SK-N-SH (cell line): Measurements from ENCODE around the gene C1orf216.

Source experiments
- JUND ChIP-seq: IDR thresholded peaks from 2 replicates; pipeline ENCODE4 v1.4.0; 2012
- MAX ChIP-seq: IDR thresholded peaks from 2 replicates; pipeline ENCODE4 v1.4.0; 2012; ENCODE audit warnings: low read depth
- NRF1 ChIP-seq: IDR thresholded peaks from 2 replicates; pipeline ENCODE4 v1.6.1; 2012; ENCODE audit warnings: low read depth, mild to moderate bottlenecking, low read length
- PBX3 ChIP-seq: IDR thresholded peaks from 2 replicates; pipeline ENCODE4; 2012
- POLR2AphosphoS5 ChIP-seq: IDR thresholded peaks from 2 replicates; pipeline ENCODE4 v1.6.1; 2012; ENCODE audit warnings: low read depth, low read length
- TAF1 ChIP-seq: IDR thresholded peaks from 2 replicates; pipeline ENCODE4 v1.6.1; 2012; ENCODE audit warnings: low read depth, mild to moderate bottlenecking, low read length, moderate library complexity, borderline replicate concordance
- TF ChIP-seq, protein P1 (sequence below): fragments of 200-600 bp; sonication (generic); IDR thresholded peaks from 2 replicates; pipeline ENCODE4 v1.6.1; 2017; ENCODE audit warnings: antibody characterized with exemption, mild to moderate bottlenecking, moderate library complexity

DNA sequence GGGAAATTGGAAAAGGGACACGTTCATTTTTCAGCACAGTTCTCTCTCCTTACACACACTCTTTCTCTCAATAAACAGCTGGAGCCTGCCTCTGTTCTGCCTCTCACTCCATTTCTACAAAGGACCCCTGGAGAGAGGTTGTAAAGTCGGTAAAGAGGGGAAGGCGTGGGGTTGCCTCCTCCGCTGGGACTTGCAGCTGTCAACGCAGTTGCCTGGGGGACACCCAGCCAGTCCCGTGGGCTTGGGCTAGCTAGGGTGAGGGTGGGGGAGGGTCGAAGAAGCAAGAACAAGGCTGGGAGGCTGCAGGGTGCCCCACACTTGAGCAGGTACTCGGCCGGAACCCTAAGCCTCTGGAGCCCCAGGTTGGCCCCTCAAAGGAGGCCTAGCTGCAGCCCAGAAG is 27.6 kb downstream of the C1orf216 start:
- TF ChIP-seq, protein P1, sequence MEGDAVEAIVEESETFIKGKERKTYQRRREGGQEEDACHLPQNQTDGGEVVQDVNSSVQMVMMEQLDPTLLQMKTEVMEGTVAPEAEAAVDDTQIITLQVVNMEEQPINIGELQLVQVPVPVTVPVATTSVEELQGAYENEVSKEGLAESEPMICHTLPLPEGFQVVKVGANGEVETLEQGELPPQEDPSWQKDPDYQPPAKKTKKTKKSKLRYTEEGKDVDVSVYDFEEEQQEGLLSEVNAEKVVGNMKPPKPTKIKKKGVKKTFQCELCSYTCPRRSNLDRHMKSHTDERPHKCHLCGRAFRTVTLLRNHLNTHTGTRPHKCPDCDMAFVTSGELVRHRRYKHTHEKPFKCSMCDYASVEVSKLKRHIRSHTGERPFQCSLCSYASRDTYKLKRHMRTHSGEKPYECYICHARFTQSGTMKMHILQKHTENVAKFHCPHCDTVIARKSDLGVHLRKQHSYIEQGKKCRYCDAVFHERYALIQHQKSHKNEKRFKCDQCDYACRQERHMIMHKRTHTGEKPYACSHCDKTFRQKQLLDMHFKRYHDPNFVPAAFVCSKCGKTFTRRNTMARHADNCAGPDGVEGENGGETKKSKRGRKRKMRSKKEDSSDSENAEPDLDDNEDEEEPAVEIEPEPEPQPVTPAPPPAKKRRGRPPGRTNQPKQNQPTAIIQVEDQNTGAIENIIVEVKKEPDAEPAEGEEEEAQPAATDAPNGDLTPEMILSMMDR: no peak
- TF ChIP-seq NRF1 (no peak), TAF1 (no peak), JUND (no peak), PBX3 (no peak), POLR2AphosphoS5 (no peak), MAX (no peak)
